Measurements from ENCODE around the gene ZMPSTE24. TPM values are rescaled to one million over a fixed set of nuclear protein-coding genes. Genes with fewer than 3 reads are reported as not detected.
A peak's percentile ranks its signal among the peaks of the same experiment; 100 is the strongest.

Gene ZMPSTE24
- total RNA-seq, 1 experiment from 2014 or later = 55.7 TPM

DNA sequence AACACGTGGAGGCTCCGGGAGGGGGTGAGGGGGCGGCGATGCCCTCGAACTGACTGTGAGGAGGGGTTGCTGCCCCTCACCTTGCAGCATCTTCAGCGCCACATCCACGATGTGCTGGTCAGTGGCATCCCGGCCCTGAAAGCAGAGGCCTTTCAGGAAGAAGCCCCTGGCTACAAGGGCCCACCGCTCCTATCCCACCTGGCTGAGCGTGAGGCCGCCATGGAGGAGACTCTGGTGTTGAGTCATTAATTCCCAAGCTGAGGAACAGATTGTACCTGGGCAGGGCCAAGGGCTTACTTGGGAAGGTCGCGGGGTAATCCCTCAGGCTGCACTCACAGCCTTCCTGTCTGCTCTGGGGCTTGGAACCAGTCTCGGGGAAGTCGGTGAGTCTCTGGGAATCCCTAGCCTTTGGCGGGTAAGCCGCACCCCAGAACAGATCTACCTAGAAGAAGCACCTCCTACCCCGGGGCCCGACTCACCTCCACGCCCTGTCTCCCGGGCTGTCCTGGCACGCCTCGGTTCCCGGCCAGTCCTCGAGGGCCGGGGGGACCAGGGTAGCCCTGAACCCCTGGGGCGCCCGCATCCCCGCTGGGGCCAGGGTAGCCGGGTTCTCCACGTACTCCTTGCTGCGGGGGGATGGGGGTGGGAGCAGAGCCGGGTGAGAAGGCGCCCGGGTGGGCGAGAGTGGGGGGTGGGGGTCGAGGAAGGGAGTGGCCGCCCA, 45.2 kb downstream of the ZMPSTE24 start:
- no peak for DNase-seq (ENCODE audit: low read depth)

DNA sequence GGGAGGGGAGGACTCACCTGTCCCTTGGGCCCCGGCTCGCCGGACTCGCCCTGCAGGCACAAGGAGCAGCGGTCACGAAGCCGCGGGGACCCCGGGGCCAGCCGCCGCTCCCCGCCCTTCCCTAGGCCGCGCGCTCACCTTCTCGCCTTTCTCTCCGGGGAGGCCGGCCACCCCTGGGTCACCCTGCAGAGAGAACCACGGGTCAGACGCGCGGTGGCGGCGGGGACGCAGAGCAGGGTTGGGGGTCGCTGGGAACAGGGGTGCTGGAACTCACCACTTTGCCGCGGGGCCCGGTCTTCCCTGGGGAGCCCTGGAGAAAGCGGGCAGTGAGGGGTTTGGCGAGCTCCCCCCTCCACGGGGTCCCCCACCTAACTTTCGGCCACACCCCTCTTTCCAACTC, 45.8 kb downstream of the ZMPSTE24 start:
- DNase-seq (ENCODE audit: low read depth) = no peak

DNA sequence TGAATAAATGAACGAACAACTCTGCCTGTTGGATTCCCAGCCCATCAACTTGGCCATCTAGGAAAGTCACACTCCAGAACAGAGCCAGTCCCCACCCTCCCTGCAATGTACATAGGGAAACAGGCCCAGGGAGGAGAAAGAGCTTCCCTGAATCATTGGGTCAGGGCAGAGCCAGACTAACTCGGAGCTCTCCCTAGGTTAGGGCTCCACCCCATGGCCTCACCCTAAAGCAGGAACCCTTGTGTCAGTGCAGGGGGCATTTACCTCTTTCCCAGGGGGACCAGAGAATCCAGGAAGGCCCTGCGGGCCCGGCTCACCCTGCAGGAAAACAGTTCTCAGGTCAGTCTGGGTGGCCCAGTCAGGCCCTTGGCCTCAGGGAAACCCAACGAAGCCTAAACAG, 47.4 kb downstream of the ZMPSTE24 start:
- DNase-seq (ENCODE audit: low read depth) = peak; percentile 18

DNA sequence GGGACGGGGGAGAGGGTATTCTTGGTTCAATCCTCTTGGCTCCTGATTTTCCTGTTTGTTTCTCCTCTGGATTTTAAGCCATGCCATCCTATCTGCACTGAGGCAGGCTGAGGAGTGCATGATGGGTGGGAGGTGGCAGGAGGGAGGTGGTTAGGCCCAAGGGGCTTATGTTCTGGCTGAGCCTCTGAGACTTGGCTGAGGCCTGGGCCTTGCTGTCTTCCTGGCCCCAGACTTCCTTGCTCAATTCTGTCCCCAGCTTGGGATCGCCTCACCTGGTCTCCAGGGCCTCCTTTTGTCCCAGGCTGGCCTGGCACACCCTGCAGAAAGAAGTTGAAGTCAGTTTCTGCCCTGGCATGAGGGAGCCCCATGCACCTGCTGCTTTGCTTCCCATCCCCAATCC, 47.8 kb downstream of the ZMPSTE24 start:
- DNase-seq (ENCODE audit: low read depth) = no peak

DNA sequence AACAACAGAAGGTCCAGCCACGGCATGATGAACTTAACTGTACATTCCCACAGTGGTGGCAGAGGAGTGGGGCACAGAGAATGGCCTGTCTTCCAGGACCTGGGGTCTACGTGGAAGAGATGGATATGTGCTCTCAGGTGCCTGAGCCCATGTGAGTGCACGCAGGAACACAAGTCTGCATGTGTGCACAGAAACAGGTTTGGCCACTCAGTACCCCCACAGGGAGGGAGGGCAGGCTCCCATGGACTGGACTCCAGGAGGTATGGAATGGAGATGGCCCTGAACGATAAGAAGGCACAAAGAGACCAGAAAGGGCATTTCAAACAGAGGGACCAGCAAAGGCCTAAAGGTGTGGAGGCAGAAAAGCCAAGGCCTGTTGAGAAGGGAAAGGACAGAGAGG, 48.3 kb downstream of the ZMPSTE24 start:
- no peak for DNase-seq (ENCODE audit: low read depth)

DNA sequence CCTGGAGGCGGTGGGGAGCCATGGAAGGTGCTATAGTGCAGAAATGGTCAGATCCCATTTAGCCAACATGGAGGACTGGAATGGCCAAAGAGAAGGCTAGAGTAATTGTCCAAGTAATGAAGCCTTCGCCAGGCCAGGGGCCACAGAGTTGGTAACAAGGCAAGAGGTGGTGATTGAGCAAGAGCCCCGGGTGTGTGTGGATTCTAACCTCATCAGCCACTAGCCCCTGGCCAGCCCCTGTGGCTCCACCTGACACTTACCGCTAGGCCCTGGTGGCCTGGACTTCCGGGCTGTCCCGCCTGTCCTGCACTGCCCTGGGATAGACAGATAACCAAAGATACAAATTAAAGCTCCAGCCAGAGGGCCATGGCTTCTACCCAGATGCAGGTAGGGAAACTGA, 49.1 kb downstream of the ZMPSTE24 start:
- DNase-seq (ENCODE audit: low read depth) = no peak

DNA sequence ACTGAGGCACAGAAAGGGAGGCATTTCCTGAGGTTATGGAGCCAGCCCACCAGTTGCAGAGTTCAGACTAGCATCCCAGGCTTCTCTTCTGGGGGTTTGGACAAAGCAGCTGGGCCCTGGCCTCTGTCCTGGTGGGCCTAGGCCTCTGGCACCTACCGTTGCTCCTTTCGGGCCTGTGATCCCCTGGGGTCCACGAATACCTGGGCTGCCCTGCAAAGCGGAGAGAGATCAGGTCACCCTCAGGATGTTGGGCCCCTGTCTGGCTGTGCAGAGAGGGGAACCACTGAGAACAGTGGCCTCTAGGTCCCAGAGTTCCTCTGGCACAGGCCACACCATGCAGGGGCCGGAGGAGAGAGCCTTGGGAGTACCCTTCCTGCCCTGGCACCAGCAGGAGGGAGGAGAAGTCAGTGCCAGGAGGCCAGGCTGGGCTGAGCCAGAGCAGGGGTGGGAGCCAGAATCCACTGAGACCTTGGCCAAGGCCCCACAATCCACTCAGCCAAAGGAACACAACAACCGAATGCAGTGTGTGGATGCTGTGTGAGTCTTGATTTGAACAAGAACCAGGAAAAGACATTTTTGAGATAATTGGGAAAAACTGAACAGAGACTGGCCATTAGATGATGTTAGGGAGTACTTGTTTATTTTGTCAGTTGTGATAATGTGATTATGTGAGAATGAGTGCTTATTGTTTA, 50.1 kb downstream of the ZMPSTE24 start:
- DNase-seq (ENCODE audit: low read depth) = no peak

DNA sequence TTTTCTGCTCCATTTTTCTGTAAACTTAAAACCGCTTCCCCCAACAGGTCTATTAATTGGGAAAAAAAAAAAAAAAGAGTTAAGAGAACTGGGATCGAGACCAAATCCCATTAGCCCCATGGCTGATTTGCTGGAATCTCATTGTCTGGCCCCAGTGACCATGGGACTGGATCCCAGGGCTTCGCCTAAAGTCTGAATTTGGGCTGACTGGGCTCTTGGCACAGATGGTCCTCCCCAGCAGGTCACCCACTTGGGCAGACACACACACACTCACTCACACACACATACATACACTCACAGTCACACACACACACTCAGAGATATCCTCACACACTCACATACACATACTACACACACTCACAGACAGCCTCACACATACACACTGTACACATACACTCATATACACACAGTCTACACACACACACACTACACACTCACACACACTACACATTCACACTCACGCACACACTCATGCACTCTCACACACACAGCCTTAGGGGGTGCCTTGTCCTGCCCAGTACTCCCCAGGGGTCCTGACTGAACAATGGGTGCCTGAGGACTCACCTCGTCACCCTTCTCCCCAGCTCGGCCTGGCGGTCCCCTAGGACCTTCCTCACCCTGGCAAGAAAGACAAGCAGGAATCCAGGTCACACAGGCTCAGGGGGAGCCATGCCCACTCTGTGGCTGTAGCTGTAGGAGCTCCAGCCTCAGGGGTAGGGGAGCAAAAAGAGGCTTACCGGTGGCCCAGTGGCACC, 51.5 kb downstream of the ZMPSTE24 start:
- no peak for DNase-seq (ENCODE audit: low read depth)

DNA sequence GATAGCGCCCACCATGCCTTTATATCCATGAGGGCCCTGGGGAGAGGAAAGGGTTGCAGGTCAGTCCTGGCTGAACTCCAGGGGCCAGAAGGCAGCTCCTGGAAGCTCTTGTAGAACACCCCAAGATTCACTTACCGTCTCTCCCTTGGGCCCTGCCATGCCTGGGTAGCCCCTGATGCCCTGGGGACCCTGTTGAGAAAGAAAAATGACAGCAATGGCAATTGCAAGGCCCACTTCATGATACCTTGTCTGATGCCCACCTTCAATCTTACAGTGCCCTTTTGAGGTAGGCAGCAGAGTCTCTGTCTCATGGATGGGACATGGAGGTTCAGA, 52.1 kb downstream of the ZMPSTE24 start:
- DNase-seq (ENCODE audit: low read depth) = no peak

DNA sequence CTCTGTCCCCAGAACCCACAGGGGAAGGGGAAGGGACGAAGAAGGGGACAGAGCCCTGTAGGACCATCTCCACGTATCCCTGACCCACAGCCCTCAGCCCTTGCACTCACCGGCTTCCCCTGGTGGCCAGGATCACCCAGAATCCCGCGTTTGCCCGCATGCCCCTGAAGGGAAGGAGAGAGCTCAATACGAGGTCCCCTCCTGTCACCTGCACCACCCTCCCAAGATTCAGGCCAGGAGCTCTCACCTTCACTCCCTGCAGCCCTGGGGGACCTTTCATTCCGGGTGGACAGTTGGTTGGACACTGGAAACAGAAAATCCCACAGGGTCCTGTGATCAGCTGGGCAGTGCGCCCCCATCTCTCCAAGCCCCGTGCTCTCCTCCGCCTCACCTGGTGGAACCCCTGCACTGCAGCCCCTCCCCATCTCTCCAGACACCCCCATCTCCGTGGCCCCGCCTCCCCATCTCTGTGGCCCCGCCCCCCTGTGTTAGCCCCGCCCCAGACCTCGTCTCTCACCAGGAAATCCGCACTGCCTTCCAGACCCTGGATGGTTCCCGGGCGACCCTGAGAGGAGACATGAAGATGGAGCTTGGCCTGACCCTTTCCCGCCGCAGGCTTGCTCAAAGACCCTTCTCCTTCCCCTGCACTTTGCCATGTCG, 53.1 kb downstream of the ZMPSTE24 start:
- DNase-seq (ENCODE audit: low read depth) = no peak

DNA sequence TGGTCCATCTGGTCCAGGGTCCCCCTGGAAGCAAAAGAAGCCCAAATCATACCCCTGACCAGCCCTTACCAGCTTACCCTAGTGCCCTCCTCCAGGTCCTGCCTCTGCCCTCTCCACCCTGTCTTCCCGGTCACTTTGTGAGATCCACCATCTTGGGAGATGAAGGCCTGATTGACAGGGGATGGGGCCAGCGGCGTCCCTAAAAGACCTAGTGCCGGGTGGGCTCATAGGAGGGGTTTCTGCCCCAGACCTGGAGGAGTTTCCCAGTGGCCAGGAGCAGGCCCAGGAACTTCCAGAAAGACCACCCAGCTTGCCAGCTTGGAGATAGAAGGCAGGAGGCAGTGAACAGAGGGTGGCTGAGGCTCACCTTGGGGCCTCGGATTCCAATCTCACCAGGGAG, 53.7 kb downstream of the ZMPSTE24 start:
- DNase-seq (ENCODE audit: low read depth) = no peak

DNA sequence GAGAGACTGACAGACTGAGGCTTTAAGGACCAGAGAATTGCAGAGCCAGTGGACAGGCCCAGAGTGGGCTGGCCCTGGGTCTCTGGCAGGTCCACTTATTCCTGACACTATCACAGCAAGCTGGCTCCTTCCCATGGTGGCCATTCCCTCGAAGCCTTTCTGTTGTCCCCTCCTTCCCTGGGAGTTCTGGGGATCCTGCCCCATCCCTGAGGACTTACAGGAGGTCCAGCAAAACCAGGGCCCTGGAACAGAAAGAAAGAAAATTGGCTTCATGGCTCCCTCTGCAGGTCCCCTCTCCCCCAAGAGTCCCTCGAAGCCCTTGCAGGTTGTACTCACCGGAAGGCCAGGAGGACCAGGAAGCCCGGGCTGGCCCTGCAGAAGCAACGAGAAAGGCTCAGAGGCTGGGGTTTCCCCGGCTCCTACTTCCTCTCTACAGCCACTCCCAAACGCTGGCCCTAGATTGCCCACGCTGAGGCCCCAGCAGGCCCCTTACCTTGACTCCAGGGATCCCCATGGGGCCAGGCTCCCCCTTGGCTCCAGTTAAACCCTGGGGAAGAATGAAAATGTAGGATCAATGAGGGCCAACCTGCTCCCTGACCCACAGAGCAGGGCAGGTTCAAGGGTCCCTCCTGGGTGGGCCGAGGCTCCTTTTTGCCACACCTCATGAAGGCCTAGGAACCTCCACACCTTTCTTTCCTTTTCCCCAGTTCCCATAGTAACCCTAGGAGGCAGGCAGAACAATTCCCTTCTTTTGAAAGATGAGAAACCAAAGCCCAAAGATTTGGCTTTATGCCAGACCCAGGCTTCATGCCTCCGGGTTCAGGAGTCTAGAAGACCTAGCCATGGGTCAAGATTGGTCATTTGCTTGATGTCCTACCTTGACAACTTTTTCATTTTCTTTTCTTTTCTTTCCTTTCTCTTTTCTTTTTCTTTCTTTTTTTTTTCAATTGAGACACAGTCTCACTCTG, 54.5 kb downstream of the ZMPSTE24 start:
- DNase-seq (ENCODE audit: low read depth) = no peak

DNA sequence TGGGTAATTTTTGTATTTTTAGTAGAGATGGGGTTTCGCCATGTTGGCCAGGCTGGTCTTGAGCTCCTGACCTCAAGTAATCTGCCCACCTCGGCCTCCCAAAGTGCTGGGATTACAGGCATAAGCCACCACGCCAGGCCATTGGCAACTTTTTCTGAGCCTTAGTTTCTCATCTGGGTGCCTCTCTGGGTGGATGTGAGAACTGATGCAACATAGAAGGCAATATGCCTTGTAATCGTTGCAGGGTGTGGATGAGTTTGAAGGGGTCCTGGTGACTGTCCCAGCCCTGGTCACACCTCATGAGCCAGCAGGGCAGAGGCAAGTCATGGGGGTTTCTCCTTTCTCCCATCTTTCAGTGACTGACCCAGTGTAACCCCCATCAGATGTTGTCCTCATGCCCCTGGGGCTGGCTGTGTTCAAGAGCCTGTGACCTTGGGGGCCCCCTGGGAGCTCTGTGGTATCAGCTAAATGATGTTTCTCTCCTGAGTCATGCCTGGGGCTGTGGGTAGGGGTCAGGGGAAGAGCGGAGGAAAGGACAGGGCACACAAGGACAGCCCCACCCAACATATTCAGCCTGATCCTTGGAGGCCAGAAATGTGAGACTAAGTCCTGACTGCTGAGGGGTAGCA, 55.4 kb downstream of the ZMPSTE24 start:
- DNase-seq (ENCODE audit: low read depth) = no peak

DNA sequence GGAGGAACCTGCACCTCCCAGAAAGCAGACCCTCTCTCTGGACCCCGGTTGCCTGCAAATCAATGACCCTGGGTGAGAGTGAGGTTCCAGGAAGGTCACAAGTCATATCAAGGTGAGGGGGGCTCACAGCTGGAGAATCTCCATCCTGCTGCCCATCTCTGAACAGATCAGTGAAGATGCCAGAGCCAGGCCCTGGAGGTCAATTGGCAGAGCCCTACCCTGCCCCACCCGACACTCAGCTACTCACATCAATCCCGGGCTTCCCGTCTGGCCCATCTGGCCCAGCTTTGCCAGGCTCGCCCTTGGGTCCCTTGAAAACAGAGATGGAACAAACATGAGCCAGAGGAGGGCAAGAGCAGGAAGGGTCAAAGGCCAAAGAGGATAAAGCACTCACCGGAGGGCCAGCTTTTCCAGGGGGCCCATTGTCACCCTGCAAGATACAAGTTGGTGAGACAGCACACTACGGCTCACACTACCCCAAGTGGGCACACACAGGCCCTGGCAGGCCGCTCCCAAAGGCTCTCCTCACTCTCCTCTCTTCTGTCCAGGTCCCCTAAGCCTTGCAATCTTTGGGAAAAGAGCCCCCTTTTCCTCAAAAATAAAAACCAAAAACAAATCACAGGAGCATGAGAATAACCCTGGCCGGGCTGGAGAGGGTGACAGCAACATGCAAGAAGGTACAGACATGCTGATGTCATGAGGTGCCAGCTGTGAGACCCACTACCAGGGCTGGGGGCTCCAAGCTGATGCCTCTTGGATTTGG, 56.1 kb downstream of the ZMPSTE24 start:
- DNase-seq (ENCODE audit: low read depth) = no peak

DNA sequence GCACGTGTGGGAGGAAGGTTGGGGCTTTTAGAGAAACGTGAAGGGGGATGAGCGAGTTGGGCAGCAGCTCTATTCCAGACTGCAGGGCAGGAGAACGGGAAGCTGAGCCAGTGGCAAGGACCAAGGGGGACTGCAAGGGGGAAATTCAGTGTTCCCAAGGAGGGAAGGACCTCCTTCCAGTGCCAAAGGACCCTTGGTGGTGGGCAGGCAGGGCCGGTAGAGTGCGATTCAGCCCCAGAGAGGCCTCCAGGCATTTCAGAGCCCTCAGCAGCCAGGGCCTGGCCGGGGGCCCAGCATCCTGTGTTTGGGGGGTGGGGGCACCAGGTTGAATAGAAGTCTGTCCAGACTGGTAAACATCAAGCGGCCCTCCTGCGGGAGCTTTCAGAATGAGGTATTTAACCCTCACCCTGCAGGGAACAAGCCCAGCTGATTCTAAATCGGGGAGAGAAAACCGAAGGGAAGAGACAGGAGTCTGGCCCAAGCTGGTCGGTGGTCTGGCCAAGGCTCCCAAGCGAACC, 56.7 kb downstream of the ZMPSTE24 start:
- no peak for DNase-seq (ENCODE audit: low read depth)

DNA sequence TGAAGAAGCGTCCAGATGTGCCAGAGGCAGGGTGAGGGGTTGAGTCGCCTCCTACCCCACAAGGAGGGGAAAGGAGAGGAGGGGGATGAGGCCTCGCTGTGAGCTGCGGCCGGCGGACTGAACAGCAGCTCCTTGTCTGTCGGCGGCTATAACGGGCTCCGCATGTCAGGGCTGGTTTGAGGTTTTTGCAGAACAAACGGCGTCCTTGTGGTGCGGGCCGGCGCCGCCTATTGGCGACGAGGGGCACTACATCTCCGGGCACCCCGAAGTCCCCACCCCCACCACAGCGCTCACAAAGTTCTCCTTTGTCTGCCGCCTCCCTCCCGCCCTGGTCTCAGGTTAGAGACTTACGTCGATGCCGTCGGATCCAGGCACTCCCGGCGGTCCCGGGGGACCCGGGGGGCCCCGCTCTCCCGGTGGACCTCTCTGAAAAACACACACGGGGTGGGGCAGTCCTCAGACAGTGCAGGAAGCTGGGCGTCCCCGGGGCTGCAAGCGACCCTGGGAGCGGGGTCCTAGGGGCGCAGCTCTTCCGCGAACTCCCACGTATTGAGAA, 57.3 kb downstream of the ZMPSTE24 start:
- peak; percentile 60 for DNase-seq (ENCODE audit: low read depth)

DNA sequence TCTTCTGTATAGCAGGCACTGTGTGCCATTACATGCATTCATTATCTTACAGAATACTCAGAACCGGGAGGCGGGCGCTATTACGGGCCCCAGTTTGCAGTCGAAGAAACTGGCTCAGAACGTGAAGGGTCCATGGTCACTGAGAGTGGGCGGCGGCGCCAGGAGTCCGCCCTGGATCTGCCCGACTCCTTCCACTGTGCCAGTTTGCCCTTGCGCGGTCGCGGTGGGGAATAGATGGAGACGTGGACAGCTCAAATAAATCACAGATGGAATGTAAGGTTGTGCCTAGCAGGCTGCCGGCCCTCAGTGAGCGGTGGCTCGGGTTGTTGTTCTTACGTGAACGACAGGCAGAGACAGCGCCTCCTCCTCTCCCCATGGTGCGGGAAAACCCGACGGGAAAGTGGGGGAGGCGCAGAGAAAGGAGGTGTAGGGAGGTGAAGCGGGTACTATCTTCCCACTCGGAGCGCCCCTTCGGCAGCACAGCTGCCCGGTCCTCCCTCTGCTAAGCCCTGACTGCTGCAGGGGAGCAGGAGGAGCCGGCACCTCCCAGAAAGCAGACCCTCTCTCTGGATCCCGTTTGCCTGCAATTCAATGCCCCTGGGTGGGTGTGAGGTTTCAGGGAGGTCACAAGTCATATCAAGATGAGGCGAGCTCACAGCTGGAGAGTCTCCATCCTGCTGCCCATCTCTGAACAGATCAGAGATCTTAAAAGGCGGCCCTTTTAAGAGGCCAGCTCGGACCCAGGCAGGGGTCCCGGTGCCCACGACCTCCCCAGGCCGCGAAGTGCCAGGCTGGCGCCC, 58.0 kb downstream of the ZMPSTE24 start:
- no peak for DNase-seq (ENCODE audit: low read depth)

All from HT1080 (cell line).